ENCODE measurements around the gene TCEAL9.

DNA sequence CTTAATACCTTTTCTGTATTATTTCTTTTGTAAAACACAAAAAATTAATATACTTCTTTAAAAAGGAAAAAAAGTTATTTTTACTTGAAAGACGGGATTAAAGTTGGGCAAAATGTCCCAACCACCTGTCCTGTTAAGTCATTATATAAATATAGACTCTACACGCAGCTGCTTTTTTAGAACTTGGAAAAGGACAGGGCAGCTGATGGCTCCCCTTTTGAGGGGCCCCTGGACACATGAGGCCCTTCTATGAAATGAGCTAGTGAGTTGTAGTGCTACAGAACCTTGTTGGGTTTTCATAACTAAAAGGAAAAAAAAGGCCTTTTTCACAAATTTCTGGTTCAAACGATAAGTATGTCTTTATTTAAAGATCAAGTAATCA is 44.9 kb upstream of the TCEAL9 start:
- TF ChIP-seq, protein P1, sequence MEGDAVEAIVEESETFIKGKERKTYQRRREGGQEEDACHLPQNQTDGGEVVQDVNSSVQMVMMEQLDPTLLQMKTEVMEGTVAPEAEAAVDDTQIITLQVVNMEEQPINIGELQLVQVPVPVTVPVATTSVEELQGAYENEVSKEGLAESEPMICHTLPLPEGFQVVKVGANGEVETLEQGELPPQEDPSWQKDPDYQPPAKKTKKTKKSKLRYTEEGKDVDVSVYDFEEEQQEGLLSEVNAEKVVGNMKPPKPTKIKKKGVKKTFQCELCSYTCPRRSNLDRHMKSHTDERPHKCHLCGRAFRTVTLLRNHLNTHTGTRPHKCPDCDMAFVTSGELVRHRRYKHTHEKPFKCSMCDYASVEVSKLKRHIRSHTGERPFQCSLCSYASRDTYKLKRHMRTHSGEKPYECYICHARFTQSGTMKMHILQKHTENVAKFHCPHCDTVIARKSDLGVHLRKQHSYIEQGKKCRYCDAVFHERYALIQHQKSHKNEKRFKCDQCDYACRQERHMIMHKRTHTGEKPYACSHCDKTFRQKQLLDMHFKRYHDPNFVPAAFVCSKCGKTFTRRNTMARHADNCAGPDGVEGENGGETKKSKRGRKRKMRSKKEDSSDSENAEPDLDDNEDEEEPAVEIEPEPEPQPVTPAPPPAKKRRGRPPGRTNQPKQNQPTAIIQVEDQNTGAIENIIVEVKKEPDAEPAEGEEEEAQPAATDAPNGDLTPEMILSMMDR (conservative IDR thresholded peaks at IDR 0.05; ENCODE audit: low read length) = no peak
- TF ChIP-seq EZH2phosphoT487 (IDR thresholded peaks at IDR 0.05; ENCODE audit: borderline replicate concordance) = no peak

Data from Loucy (cell line).